HUDEP-2 (cell line): ENCODE measurements around the gene RECQL5.
A peak's percentile ranks its signal among the peaks of the same experiment; 100 is the strongest.

Experiments
- DNase-seq, 76 experiments: peaks; one replicate each; lab custom pipeline; 2025; ENCODE audit not compliant: unreplicated experiment in 76 of 76; lab: John Stamatoyannopoulos, UW

The RECQL5 gene

GRCh38 chr17:75652341-75652740, 14.6 kb downstream of the RECQL5 start:
- DNase-seq: no peak

GRCh38 chr17:75650874-75651273, 16.1 kb downstream of the RECQL5 start:
- no peak for DNase-seq

GRCh38 chr17:75649687-75650086, 17.3 kb downstream of the RECQL5 start:
- no peak for DNase-seq

GRCh38 chr17:75647921-75648320, 19.0 kb downstream of the RECQL5 start:
- no peak for DNase-seq

GRCh38 chr17:75647061-75647460, 19.9 kb downstream of the RECQL5 start:
- DNase-seq: no peak

- DNase-seq: no peak
These were observed 20.3 kb downstream of the RECQL5 start for GRCh38 chr17:75646638-75646992.

- DNase-seq: no peak
These were observed 20.9 kb downstream of the RECQL5 start for GRCh38 chr17:75645889-75646637.

- peak in 18 of 76 experiments; percentile 10 to 61 (median 28) for DNase-seq
These were observed 21.5 kb downstream of the RECQL5 start for GRCh38 chr17:75645501-75645888.

- no peak for DNase-seq
These were observed 23.3 kb downstream of the RECQL5 start for GRCh38 chr17:75643643-75644017.

GRCh38 chr17:75642784-75643642, 23.9 kb downstream of the RECQL5 start:
- peak in 74 of 76 experiments; percentile 39 to 88 (median 70) for DNase-seq

- peak in 4 of 76 experiments; percentile 27 to 38 (median 30) for DNase-seq
These were observed 24.7 kb downstream of the RECQL5 start for GRCh38 chr17:75642182-75642783.

GRCh38 chr17:75641343-75641742, 25.6 kb downstream of the RECQL5 start:
- peak in 2 of 76 experiments; percentile 22 to 31 for DNase-seq

GRCh38 chr17:75640556-75641119, 26.3 kb downstream of the RECQL5 start:
- no peak for DNase-seq

- DNase-seq: peak in 7 of 76 experiments; percentile 13 to 57 (median 23)
These were observed 27.0 kb downstream of the RECQL5 start for GRCh38 chr17:75639771-75640555.

- DNase-seq: peak in 4 of 76 experiments; percentile 19 to 57 (median 34)
These were observed 27.6 kb downstream of the RECQL5 start for GRCh38 chr17:75639327-75639726.

- DNase-seq: peak in 5 of 76 experiments; percentile 23 to 42 (median 26)
These were observed 28.1 kb downstream of the RECQL5 start for GRCh38 chr17:75638893-75639292.

GRCh38 chr17:75638039-75638438, 28.9 kb downstream of the RECQL5 start:
- peak in 1 of 76 experiments; percentile 34 for DNase-seq

- DNase-seq: peak in 7 of 76 experiments; percentile 25 to 83 (median 40)
These were observed 29.4 kb downstream of the RECQL5 start for GRCh38 chr17:75637551-75637950.

- peak in 72 of 76 experiments; percentile 8 to 87 (median 70) for DNase-seq
These were observed 29.8 kb downstream of the RECQL5 start for GRCh38 chr17:75637143-75637538.
